Cardiac muscle cell (in vitro differentiated cells and primary cell): ENCODE results near the gene PRKCH. TPM values are rescaled to one million over a fixed set of nuclear protein-coding genes. Genes with fewer than 3 reads are reported as not detected.

Experiments
- DNase-seq, 2 donors: peaks; one replicate each; pipeline versions ENCODE4 v3.0.0 to v3.0.0-alpha.2; 2010 to 2017; ENCODE audit warnings: low read depth in 1 of 2, low spot score in 1 of 2
- H3K27ac ChIP-seq: fragments of 200-600 bp; sonication (generic); 2 replicates; pipeline ENCODE4 v1.5.1; 2016
- H3K27me3 ChIP-seq: fragments of 200-600 bp; sonication (generic); 2 replicates; pipeline ENCODE4 v1.6.0; 2016; ENCODE audit warnings: control low read depth
- H3K36me3 ChIP-seq: fragments of 200-600 bp; sonication (generic); 2 replicates; pipeline ENCODE4 v1.5.1; 2016; ENCODE audit warnings: control low read depth
- H3K4me1 ChIP-seq: fragments of 200-600 bp; sonication (generic); 2 replicates; pipeline ENCODE4 v1.8.1; 2017; ENCODE audit warnings: low read depth, mild to moderate bottlenecking, mixed run types
- H3K4me3 ChIP-seq: fragments of 200-600 bp; sonication (generic); 2 replicates; pipeline ENCODE4 v1.5.1; 2016; ENCODE audit warnings: mild to moderate bottlenecking
- H3K9me3 ChIP-seq: fragments of 200-600 bp; sonication (generic); 2 replicates; pipeline ENCODE4 v1.5.1; 2017; ENCODE audit warnings: low read depth, mild to moderate bottlenecking, control low read depth
- polyA plus RNA-seq: library from polyadenylated mRNA; unstranded; fragments of >200 nt; fragmentation: Nextera tagmentation; extraction: Ambion mirVana; gene quantifications from 2 replicates; pipeline ENCODE4 v1.2.1, GENCODE V29; 2016
- total RNA-seq: library from RNA; depleted of rRNA; stranded (reverse); fragments of >200 nt; gene quantifications from 2 replicates; pipeline ENCODE4 v1.2.3, GENCODE V29; 2016
- TF ChIP-seq, protein P1 (sequence below): IDR thresholded peaks from 2 replicates; pipeline ENCODE4 v1.5.1; 2012; ENCODE audit warnings: low read depth, mild to moderate bottlenecking, low read length

Gene PRKCH
- total and polyA plus RNA-seq, 2 experiments from 2014 or later, result 51.0 to 128 TPM

DNA sequence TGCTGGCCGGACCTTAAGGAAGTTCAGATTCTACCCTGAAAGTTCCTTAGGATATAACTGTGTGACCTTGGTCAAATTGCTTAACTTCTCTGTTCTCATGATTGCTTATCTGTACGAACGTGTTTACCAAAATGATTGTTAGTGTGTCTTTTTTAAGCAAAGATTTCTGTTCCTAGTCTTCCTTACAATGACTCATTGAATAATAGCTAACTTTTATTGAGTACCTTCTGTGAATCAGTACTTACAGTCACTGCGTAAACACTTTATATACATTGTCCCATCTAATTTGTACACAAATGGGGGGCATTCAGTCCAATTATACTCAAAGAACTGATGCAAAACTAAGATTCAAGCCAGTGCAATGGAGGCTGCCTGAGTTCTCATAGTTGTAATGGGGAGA lies 36.0 kb upstream of the PRKCH start:
- Histone ChIP-seq H3K4me3 (no peak overlapping the region), H3K27ac (no peak overlapping the region), H3K4me1 (no peaks in the 10 kb centered on the region), H3K36me3 (no peaks in the 10 kb centered on the region), H3K9me3 (no peaks in the 10 kb centered on the region), H3K27me3 (peaks cover 44% of the 10 kb centered on the region)
- DNase-seq, result no peak
- TF ChIP-seq, protein P1, sequence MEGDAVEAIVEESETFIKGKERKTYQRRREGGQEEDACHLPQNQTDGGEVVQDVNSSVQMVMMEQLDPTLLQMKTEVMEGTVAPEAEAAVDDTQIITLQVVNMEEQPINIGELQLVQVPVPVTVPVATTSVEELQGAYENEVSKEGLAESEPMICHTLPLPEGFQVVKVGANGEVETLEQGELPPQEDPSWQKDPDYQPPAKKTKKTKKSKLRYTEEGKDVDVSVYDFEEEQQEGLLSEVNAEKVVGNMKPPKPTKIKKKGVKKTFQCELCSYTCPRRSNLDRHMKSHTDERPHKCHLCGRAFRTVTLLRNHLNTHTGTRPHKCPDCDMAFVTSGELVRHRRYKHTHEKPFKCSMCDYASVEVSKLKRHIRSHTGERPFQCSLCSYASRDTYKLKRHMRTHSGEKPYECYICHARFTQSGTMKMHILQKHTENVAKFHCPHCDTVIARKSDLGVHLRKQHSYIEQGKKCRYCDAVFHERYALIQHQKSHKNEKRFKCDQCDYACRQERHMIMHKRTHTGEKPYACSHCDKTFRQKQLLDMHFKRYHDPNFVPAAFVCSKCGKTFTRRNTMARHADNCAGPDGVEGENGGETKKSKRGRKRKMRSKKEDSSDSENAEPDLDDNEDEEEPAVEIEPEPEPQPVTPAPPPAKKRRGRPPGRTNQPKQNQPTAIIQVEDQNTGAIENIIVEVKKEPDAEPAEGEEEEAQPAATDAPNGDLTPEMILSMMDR, result no peak

DNA sequence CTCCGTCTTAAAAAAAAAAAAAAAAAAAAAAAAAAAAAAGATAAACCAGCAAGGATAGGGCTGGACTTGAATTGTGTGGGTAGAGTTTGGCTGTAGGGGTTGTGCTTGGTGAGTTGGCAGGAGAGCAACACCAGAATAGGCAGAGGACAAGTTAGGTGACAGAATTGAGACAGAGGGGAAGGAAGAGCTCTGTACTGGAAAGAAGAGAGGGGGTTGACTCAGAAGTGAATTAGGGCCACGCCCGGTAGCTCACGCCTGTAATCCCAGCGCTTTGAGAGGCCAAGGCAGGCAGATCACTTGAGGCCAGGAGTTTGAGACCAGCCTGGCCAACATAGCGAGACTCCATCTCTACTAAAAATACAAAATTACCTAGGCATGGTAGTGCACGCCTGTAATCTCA lies 34.2 kb upstream of the PRKCH start:
- H3K27me3 ChIP-seq, result peaks cover 26% of the 10 kb centered on the region
- TF ChIP-seq, protein P1, result no peak
- DNase-seq, result no peak
- H3K36me3 ChIP-seq, result no peaks in the 10 kb centered on the region
- H3K4me3 ChIP-seq, result no peak overlapping the region
- H3K4me1 ChIP-seq, result no peaks in the 10 kb centered on the region
- H3K27ac ChIP-seq, result no peak overlapping the region
- H3K9me3 ChIP-seq, result no peaks in the 10 kb centered on the region

DNA sequence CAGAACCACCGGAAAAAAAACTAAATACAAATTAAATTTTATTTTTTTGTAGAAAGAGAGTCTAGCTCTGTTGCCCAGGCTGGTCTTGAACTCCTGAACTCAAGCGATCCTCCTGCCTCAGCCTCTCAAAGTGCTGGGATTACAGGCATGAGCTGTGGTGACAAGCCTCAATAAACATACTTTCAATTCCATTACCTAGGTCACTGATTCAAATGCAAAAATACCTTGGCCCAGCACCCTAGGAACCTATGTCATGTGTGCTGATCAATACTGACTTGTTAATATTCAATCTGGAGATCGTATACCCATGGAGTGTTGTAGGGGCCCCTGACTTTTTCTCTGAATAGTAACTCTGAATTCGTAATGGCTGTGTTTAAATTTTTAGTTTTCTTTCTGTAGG lies 33.2 kb upstream of the PRKCH start:
- no peak for DNase-seq
- Histone ChIP-seq H3K36me3 (no peaks in the 10 kb centered on the region), H3K9me3 (no peaks in the 10 kb centered on the region), H3K27ac (no peak overlapping the region), H3K4me3 (no peak overlapping the region), H3K27me3 (peaks cover 15% of the 10 kb centered on the region), H3K4me1 (peaks cover 2% of the 10 kb centered on the region)
- TF ChIP-seq, protein P1, result no peak

DNA sequence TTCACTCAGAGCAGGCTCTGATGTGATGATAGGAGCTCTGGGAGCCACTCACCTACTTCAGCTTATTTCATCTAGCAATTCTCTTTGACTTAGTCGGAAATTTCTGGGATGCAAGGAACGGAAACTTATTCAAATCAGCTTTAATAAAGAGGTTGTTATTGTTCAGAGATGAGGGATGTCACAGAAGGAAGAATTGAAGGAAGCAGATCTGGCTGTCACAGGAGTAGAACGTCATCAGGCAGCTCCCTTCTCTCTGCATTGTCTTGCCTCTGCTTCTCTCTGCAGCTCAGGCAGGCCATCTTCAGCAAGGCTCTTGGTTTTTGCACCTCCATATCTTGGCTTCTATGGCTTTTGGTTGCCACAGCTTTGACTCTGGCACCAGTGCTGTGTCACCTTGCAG lies 32.7 kb upstream of the PRKCH start:
- no peak overlapping the region for H3K27ac ChIP-seq
- no peaks in the 10 kb centered on the region for H3K9me3 ChIP-seq
- H3K27me3 ChIP-seq, result peaks cover 10% of the 10 kb centered on the region
- H3K4me3 ChIP-seq, result no peak overlapping the region
- H3K4me1 ChIP-seq, result peaks cover 6% of the 10 kb centered on the region
- TF ChIP-seq, protein P1, result no peak
- no peaks in the 10 kb centered on the region for H3K36me3 ChIP-seq
- DNase-seq, result no peak

DNA sequence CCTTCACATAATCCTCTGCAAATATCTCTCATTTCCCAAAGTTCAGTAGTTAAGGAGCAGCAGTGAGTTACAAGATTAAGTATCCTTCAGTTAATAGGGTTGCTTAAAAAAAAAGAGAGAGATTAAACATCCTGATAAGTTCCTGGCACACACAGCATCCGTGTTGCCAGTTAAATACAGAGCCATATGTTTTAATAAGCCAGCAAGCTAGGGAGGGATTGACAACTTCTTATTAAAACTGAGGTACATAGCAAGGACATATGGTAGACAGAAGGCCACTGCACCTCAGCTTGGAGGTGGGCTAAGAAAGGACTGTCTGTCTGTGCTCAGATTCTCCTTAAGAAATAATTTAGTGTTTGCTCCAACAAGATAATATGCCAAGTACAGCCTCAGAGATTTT lies 30.7 kb upstream of the PRKCH start:
- peaks cover 6% of the 10 kb centered on the region for H3K4me1 ChIP-seq
- no peak overlapping the region for H3K27ac ChIP-seq
- H3K27me3 ChIP-seq, result no peaks in the 10 kb centered on the region
- H3K36me3 ChIP-seq, result no peaks in the 10 kb centered on the region
- H3K4me3 ChIP-seq, result no peak overlapping the region
- TF ChIP-seq, protein P1, result no peak
- no peak for DNase-seq
- no peaks in the 10 kb centered on the region for H3K9me3 ChIP-seq

DNA sequence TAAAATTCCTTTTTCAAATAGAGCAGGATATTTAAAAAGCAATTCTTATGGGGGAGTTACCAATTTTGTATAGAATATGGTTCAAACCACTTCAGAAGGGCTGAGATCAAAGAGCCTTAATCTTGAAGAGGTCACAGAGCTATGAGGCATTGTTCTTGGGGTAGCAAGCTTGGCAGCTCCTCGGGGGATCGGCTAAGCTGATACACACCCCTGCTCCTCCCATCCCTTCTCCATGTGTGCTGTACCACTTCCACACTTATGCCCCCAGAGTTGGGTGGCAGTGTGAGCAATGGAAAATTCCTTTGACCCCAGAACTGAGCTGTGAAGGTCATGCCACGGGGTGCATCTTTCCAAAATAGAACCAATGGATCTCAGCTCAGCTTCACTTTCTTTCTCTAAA lies 25.2 kb upstream of the PRKCH start:
- no peaks in the 10 kb centered on the region for H3K36me3 ChIP-seq
- no peak overlapping the region for H3K27ac ChIP-seq
- no peaks in the 10 kb centered on the region for H3K27me3 ChIP-seq
- no peak overlapping the region for H3K4me3 ChIP-seq
- peaks cover 8% of the 10 kb centered on the region for H3K4me1 ChIP-seq
- TF ChIP-seq, protein P1, result no peak
- DNase-seq, result no peak
- no peaks in the 10 kb centered on the region for H3K9me3 ChIP-seq
